GM18870 (cell line): Measurements from ENCODE around the gene GSG1L.

Experiments used
- ATAC-seq: cut with Tn5 transposase; IDR thresholded peaks from one replicate; pipeline ENCODE4 v1.9.1; 2021; ENCODE audit warnings: moderate library complexity; ENCODE audit not compliant: unreplicated experiment

The GSG1L gene

DNA sequence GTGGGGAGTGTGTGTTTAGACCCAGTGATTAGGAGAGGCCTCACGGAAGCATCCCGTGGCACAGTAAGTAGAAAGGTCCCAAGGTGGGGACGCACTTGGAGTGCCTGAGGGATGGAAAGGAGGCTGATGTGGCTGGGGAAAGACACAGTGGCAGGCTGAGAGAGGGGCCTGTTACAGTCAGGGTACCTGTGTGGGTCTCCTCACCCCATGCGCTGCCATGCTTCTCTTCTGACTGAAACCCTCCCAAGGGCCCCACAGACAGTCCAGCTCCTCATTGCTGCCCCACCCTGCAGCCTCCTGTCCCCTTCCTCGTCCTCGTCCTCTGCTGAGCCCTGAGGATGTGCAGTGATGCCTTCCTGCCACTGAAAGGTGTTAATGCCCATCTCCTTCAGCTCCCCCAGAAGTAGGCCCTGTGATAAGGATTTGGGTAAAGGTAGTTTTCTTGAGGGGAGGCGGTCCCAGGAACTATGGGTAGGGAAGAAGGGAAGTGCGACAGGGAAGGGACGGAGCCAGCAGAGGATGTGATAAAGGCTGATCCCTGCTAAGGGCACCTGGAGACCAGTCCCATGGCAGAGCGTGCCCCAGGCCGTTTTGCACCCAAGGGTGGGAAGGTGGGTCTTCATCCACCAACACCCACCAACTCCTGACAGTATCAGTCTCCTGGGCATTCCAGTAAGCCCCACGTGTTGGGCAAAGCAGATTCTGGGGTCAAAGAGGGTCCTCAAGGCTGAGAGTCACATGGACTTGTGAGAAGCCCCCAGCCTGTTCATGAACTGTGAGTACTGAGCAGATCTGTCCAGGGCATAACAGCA, 237.2 kb downstream of the GSG1L start:
- ATAC-seq, result no peak

DNA sequence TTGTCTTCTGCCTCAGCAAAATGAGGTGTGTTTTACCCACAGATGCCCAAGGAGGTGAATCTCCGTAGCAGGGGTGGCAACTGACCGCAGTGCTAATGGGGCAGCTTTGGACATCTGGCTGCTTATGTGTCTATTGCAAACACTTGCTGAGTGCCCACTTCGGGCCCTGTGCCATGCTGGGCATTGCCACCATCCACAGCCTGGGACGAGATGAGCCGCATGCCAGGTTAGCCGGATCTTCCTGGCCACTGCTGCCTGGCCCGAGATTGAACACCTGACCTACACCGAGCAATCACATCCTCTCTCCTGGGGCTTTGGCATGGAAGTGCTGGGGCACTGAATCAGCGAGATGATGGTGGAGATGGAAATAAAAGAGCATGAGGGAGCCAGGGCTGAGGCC, 238.7 kb downstream of the GSG1L start:
- ATAC-seq, result no peak

DNA sequence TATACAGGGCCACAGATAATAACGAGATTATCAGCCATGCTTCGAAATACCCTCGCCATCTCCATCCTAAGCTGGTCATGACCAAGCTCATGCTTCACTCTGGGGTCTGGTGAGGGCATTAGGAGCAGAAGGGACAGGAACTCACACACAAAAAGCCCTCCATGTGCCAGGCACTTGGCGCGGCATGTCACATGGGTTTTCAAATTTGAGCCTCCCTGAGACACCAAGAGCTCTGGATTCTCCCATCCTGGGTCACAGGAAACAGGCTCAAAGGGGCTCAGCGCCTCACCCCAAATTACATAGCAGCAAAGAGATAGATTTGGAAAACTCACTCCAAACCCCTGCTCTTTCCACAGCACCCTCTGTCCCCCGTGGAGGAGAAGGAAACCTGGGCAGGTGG, 239.5 kb downstream of the GSG1L start:
- no peak for ATAC-seq

DNA sequence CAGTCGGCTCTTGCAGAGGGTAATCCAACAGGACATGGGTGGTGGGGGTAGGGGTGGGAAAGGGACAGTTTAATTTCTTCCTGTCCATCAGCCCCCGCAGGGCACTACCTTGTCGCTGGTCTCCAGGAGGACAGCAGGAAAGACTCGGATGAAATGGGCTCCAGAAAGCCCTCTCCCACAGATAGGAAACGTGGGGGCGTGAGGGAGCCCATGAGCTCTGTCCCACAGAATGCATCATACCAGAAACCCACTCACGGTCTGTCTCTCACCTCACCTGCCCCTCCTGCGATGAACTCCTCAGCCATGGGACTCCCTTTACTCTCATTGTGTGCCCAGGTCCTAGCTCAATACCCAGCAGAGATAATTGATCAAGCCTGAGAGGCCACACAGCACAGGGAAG, 240.1 kb downstream of the GSG1L start:
- ATAC-seq, result no peak

DNA sequence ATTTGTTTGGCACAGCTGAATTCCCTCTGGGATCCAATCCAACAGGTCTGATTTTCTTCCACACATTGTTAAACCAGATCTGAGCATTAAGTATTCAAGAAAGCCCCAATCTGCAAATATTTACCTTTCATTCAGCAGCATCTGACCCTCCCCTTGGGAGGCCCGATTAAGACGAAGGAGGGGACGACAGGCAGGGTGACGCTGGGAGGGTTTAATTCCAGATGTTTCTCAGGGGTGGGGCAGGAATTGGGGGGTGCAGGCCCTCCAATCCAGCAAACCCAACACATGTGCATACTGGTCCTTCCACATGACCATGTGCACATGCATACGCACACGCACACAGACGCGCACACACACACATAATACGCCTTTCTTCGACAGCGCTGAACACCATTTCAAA, 240.5 kb downstream of the GSG1L start:
- ATAC-seq, result no peak

DNA sequence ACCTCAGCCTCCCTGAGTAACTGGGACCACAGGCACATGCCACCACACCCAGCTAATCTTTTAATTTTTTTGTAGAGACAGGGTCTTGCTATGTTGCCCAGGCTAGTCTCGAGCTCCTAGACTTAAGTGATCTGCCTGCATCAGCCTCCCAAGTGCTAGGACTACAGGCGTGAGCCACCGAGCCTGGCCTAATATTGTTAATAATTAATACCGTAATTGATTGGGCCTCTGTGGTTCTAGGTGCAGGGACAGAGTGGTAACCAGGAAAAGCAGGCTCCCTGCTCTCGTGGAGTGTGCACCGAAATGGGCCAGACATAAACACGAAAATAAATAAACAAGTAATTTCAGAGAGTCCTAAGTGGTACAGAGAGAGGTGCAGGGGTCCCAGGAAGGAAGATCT, 241.0 kb downstream of the GSG1L start:
- no peak for ATAC-seq

DNA sequence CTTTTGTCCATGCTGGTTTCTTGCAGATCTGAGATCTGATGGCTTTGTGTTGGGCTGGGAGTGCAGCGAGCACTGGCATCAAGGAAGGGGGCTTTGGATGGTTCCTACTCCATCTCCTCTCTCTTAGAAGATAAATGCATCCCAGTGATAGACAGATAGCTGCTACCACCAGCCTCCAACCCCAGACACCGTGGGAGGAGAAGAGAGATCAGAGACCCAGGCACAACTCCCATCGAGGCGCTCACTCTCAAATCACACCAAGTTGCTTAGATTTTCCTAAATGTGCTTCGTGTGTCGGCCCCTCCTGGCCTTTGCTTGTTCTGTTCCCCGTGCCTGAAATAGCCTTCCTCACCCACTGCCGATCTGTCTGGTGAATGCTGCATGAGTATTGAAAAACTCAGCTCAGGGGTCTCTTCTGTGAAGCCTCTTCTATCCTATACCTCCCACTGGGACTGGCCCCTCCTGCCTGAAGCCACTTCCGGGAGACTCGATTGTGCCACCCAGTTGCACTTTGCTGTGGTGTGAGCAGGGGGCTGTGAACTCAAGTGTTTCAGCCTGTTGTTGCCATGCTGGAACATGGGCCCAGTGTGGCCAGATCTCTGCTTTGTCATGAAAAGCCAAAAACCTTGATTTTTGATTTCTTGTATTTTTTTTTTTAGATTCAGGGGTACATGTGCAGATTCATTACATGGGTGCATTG, 242.7 kb downstream of the GSG1L start:
- no peak for ATAC-seq

DNA sequence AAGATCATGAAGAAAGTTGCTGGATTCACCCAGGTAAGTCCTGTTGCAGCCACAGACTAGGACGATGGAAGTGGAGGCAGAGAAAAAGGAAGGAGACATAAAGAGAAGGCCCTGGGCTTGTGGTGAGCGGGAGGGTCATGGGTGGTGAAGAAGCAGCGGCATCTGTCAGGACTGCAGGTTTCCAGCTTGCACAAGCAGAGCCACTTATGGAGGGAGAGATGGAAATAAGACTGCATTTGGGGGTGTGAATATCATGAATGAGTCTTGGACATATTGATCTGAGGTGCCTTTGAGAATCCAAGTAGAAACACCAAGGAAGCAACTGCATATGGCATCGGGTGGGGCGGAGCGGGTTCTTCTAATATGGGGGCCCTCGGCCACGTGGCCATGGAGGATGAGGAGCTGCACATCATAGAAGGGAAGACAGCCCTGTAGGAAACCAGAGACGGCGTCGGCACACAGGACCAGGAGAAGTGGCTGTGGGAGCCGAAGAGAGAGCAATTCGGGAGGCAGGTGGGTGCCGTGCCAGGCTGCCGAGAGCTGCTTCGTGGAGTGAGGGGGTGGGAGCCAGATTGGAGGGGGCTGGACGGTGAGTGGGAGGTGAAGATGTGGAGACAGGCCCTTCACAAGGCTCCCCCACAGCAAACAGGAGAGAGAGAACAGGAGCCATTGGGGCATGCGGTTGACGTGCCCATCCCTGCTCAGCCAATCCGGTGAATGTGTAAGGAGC, 243.5 kb downstream of the GSG1L start:
- no peak for ATAC-seq

DNA sequence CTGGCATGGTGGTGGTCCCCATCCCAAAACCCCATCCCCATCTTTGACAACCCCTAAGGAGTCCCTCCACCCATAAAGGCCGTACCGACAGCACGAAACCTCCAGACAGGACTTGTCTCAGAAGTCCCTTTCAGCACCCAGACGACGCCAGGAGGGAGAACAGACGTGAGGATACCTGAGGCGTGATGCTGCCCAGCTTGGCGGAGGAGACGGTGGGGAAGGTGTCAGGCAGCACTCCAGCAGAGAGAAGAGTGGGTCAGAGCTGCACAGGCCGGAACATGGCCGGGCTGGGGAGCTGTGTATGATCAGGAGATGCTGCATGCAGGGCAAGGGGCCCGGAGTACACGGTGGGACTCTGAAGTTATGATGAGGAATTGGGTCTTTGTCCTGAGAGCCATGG, 244.2 kb downstream of the GSG1L start:
- ATAC-seq, result no peak

DNA sequence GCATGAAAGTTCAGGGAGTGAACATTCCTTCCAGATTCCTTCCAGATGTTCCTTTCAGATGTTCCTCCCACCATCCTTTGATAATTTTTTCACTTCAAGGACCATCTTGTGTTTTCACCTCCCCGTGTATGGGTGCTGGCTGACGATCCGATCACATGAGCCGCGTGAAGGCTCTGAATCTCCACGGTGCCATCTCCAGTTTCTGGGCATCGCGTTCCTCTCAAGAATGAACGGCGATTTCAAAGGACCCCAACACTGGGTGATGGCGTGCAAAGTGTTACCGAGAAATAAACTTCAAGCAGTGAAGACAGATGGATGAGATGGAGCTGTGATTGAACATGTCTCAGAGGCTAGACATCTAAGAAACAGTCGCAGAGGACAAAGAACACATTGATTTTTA, 245.3 kb downstream of the GSG1L start:
- no peak for ATAC-seq

DNA sequence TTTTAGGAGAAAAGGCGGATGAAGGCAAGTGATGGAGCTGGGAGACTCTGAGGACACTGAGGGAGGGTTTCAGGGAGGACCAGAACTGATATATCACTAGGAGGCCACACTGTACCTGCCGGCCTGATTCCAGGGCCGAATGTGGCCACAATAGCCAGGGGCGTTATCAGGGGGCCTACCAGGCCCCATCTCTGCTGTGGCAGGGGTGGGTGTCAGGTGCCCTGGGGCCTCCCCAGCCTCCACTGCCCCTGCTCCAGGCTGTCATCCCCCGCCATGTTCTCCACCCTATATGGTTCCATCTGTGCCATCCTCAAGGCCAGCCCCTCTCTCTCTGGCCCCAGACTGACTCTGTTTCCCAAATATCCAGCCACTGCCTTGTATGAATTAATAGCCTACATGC, 246.5 kb downstream of the GSG1L start:
- ATAC-seq, result no peak

DNA sequence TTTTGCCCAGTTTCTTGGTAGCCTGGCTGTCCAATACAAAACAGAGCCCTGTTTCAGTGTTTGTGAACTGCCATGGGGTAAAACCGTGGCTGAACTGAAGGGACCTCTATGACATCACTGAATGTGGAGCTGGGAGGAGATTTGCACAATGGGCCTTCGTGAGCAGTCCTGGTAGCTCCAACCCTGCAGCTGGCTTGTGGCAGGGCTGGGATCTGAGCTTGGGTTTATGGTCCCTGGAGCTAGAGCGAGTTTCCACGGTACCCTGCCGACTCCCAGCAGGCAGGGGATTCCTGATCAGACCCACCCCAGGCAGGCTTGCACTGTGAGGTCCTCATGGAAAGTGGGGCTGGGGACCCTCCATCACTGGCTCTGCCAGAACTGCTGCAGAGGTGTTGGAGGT, 247.0 kb downstream of the GSG1L start:
- ATAC-seq, result no peak

DNA sequence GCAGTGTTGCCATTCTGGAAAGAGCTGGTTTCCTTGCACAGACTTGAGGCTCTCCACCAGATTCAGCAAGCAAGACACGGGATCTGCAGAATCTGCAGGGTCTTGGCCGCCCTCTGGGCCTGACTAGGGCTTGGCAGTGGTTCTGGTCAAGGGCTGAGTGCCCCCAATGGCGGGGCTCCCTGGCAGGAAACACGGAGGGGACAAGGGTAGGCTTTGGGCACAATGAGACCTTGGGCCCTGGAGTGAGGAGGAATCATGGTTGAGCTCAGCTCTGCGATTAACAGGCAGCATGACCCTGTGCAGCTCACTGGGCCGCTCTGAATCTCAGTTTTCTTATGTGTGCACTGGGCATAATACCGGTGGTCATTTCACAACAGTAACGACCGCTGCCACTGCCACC, 249.9 kb downstream of the GSG1L start:
- ATAC-seq, result no peak

DNA sequence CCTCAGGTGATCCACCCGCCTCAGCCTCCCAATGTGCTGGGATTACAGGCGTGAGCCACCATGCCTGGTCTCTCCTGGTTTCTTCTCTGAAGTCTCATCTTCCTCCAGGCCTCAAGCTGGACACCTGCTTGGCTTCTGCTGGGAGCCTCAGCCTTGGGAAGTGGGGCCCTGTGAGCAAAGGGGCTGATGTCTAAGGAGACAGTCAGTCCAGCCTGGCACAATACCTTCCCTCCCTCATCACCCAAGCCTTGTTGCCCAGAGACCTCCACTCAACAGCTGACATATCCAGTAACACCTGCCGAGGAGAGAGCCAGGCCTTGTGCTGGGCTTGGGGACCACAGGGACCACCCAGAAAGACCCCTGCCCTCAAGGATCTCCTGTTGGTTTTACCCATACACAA, 251.6 kb downstream of the GSG1L start:
- ATAC-seq, result no peak

DNA sequence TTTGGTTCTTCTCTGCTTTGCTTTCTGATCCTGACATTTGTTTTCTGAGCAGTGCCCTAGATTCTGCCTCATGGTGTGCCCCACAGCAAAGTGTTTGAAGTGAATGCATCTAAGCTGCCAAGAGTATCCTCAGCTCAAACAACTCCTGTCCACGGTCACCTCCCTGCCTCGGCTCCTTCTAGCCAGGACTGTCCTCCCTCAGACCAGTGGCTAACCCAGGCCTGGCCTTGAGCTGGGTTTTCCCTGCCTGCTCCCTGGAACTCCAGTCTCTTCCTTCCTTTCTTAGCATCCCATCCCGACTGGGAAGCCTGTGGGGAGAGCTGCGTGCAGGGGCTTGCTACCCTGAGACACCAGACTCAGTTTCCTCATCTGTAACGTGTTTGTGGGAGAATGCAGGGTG, 256.5 kb downstream of the GSG1L start:
- no peak for ATAC-seq

DNA sequence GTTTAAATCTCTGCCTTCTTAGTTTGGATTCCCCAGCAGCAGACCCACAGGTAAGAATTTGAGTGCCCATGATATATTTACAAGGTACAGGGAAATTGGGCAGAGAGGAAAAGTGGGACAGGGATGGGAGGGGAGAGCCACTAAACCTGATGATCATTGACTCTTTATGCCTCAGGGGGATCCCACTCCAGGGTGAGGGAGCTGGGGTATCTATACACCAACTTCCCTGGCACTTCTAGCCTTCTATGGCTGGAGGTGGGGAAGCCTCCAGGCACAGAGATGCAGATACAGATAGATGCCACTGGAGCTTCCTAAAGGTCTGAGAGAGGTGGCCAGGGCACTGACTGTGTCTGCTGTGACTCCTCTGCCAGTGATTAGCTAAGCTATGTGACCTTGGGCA, 257.1 kb downstream of the GSG1L start:
- no peak for ATAC-seq

DNA sequence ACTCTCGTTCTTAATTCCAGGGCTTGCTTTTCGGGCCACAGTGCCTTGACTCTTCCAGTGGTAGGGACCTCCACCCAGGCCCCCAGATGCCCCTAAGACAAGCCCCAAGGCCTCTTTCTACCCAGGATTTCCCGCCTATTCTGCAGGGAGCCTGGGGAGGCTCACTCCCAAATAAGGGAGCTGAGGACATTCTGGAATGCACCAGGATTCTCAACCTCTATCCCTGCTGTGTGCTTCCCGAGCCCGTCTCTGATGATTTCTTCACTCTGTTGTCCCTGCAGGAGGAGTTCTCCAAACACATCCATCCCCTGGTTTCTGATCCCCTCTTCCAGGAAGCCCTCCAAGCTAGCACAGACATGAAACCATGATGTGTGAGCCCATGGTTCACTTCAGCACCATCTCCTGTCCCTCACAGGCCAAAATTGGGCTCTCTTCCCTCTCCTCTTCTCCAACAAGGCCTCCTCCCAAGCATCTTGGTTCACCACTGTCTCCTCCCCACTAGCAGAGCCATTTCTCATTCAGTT, 257.6 kb downstream of the GSG1L start:
- no peak for ATAC-seq

DNA sequence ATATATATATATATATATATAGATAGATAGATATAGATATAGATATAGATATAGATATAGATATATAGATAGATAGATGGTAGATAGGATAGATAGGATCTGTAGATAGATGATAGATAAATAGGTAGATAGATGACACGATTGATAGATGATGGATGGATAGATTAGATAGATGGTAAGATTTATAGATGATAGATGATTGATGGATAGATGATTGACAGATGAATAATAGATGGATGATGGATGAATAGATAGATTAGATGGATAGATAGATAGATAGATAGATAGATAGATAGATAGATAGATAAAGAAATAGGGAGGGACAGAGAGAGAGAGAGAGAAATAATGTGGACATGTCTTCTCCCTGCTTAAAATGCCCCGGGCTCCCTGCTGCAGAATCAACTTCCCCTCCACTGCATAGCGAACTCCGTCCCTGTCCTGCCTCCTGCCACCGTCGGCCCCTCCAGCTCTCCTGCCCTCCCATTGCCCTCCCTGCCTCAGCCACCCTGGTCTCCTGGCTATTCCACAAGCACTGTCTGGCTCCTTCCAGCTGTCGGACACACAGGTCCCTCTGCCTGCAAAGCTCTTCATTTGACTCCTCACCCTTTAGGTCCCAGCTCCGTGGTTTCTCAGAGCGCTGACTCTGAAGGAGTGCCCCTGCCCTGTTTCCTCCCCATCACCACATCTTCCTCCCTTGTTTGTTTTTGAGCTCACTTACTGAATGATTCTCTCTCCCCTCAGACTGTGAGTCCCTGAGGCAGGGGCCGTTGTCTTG, 259.6 kb downstream of the GSG1L start:
- no peak for ATAC-seq

DNA sequence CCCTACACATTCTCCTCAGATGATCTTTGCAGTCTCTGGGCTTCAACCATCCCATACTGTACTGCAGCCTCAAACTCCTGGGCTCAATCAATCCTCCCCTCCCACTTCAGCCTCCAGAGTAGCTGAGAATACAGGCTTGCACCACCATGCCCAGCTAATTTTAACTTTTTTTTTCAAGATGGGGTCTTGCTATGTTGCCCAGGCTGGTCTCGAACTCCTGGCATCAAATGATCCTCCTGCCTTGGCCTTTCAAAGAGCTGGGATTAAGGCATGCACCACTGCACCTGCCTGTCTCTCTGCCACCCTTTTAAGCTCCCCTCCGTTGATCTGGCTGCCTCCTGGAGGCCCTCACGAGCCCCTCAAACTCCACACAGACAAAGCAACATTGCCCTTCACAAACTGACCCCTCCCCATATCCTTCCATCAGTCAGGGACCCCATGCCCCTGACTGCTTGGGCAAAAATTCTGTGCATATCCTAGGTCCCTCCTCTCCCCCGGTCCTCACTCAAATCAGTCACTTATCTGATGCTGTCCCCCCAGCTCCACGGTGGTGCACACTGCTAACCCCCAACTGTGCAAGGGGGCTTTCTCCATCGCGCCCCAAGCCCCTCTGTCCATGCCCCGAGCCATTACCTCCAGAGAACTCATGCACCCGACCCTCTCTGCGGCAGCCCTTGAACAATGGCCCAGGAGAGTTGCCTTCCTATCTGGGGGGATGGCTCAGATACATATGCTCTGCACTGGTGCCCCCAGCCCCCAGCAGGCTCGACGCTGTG, 260.7 kb downstream of the GSG1L start:
- ATAC-seq, result no peak

DNA sequence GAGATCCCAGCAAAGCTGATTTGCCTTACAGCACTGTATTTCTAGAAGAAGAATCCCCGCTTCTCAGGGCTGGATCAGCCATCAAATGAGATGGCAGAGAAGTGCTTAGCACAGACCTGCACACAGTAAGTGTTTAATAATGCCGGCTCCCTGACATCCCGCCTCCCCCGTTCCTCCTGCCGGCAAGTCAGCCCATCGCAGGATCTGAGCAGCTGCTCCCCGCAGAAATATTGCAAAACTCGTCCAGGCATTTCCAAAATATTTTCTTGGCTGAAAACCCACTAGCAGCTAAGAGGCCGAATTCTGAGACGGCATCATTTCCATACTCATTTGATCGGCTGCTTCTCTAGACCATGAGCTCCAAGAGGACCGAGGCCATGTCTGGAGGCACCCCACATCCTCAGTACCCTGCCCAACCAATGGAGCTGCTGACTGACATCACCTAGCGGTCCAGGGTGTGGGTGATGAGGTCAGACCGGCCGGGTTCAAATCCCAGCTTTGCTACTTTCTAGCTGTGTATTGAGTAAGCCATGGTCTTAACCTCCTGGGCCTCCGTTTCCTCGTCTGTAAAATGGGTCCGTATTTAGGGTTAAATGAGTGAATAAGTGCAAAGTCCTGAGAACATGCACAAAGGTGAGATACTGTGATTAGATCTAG, 262.1 kb downstream of the GSG1L start:
- no peak for ATAC-seq
